Measurements from ENCODE around the gene BRIP1. TPM values are rescaled to one million over a fixed set of nuclear protein-coding genes. Genes with fewer than 3 reads are reported as not detected.
"Not testable (repeated sequence)": the region's sequence is repeated elsewhere in the genome, so short reads cannot be mapped to it uniquely, and the experiment has no call there.

BRIP1 gene
- polyA plus RNA-seq, 1 of the 3 experiments (the other 2 are of a cell fraction): 2.0 TPM

GRCh38 chr17:61666406-61667088, 196.8 kb downstream of the BRIP1 start:
- WGBS (ENCODE audit: low lambda C conversion rate): 87% methylated on average over 5 of the region's 5 CpGs
- H3K9ac ChIP-seq; H3K9me3 ChIP-seq; POLR2A ChIA-PET; H3K9me2 ChIP-seq; H3K4me1 ChIP-seq (ENCODE audit: control insufficient read depth in 1 of 2, insufficient read depth in 2 of 2, low read depth in 1 of 2, low read length in 1 of 2); CTCF ChIA-PET; H3F3A ChIP-seq (replicated peaks; ENCODE audit: insufficient read depth); DNase-seq; H2AFZ ChIP-seq (ENCODE audit: low read depth); H3K4me3 ChIP-seq (ENCODE audit: low read depth in 2 of 2, low read length in 1 of 2); H3K79me2 ChIP-seq (ENCODE audit: insufficient read depth); H4K20me1 ChIP-seq (ENCODE audit: insufficient read depth); H3K36me3 ChIP-seq (replicated peaks in 1 of 2; ENCODE audit: control insufficient read depth in 1 of 2, insufficient read depth in 2 of 2, low read length in 1 of 2); H3K27ac ChIP-seq (ENCODE audit: low read depth in 2 of 2, low read length in 1 of 2); H3K27me3 ChIP-seq (ENCODE audit: insufficient read depth); H3K4me2 ChIP-seq: not testable (repeated sequence)

- Histone ChIP-seq H3K36me3 (replicated peaks in 1 of 2; ENCODE audit: control insufficient read depth in 1 of 2, insufficient read depth in 2 of 2, low read length in 1 of 2) (no peaks in the 10 kb centered on the region), H3K27ac (ENCODE audit: low read depth in 2 of 2, low read length in 1 of 2) (no peak overlapping the region), H3K9me3 (no peaks in the 10 kb centered on the region), H3K79me2 (ENCODE audit: insufficient read depth) (no peaks in the 10 kb centered on the region), H3K4me3 (ENCODE audit: low read depth in 2 of 2, low read length in 1 of 2) (no peak overlapping the region), H2AFZ (ENCODE audit: low read depth) (no peak overlapping the region; the same call in 1 of the 2 replicates), H3K9ac (no peak overlapping the region), H3F3A (replicated peaks; ENCODE audit: insufficient read depth) (peaks cover 6% of the 10 kb centered on the region), H3K9me2 (no peaks in the 10 kb centered on the region), H3K4me1 (ENCODE audit: control insufficient read depth in 1 of 2, insufficient read depth in 2 of 2, low read depth in 1 of 2, low read length in 1 of 2) (peaks cover 0 to 6% of the 10 kb centered on the region in 2 experiments; a peak in 2 of 4 replicates), H3K27me3 (ENCODE audit: insufficient read depth) (no peaks in the 10 kb centered on the region), H3K4me2 (no peak overlapping the region), H4K20me1 (ENCODE audit: insufficient read depth) (no peaks in the 10 kb centered on the region)
- DNase-seq: no peak
- TF ChIP-seq CTCF (IDR thresholded peaks at IDR 0.05): no peak
- no peak for TF ChIP-seq SIN3A (IDR thresholded peaks at IDR 0.05; ENCODE audit: borderline replicate concordance, low read depth, low read length)
- TF ChIP-seq EZH2phosphoT487 (IDR thresholded peaks at IDR 0.05; ENCODE audit: borderline replicate concordance, low read depth): no peak
- no peak for TF ChIP-seq ZBTB33 (IDR thresholded peaks at IDR 0.05; ENCODE audit: borderline replicate concordance, low read depth)
- TF ChIP-seq NRF1 (IDR thresholded peaks at IDR 0.05; ENCODE audit: low read depth, low read length): no peak
- TF ChIP-seq EP300 (IDR thresholded peaks at IDR 0.05; ENCODE audit: borderline replicate concordance in 1 of 2, low read depth in 1 of 2, low read length in 1 of 2): no peak
- TF ChIP-seq YY1 (IDR thresholded peaks at IDR 0.05; ENCODE audit: low read depth): no peak
- ChIA-PET POLR2A (no interaction called here), CTCF (no interaction called here)
- WGBS (ENCODE audit: low lambda C conversion rate): 68% methylated on average over 4 of the region's 4 CpGs
These were observed 200.0 kb downstream of the BRIP1 start for GRCh38 chr17:61663310-61663709.

All from SK-N-SH (cell line).